ENCODE data around the gene PDE6H.

GRCh38 chr12:14999695-15000365 is 27.0 kb downstream of the PDE6H start:
- TF ChIP-seq CTCF (IDR thresholded peaks at IDR 0.05; ENCODE audit: poor library complexity) = no peak
- no peak for TF ChIP-seq EZH2 (IDR thresholded peaks at IDR 0.05; ENCODE audit: borderline replicate concordance)
- TF ChIP-seq EZH2phosphoT487 (IDR thresholded peaks at IDR 0.05; ENCODE audit: low read depth, severe bottlenecking, unreplicated experiment) = no peak

Measured in hepatocyte (in vitro differentiated cells).